ENCODE measurements around the gene KPNA3.

KPNA3 gene

DNA sequence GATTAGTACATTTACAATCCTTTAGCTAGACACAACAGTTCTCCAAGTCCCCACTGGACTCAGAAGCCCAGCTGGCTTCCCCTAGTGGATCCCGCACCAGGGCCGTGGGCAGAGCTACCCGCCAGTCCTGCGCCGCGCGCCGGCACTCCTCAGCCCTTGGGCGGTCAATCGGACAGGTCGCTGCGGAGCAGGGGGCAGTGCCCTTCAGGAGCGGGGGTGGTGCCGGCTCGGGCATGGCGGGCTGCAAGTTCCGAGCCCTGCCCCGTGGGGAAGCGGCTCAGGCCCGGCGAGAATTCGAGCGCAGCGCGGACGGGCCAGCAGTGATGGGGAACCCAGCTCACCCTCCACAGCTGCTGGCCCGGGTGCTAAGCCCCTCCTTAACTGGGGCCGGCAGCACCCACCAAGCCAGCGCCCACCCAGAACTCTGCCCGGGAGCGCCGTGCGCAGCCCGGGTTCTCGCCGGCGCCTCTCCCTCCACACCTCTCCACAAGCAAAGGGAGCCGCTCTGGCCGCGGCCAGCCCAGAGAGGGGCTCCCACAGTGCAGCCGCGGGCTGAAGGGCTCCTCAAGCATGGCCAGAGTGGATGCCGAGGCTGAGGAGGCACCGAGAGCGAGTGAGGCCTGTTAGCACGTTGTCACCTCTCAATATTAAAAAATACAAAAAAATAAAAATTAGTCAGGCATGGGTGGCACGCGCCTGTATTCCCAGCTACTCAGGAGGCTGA lies 114.1 kb downstream of the KPNA3 start:
- DNase-seq (ENCODE audit: low read depth), result no peak

DNA sequence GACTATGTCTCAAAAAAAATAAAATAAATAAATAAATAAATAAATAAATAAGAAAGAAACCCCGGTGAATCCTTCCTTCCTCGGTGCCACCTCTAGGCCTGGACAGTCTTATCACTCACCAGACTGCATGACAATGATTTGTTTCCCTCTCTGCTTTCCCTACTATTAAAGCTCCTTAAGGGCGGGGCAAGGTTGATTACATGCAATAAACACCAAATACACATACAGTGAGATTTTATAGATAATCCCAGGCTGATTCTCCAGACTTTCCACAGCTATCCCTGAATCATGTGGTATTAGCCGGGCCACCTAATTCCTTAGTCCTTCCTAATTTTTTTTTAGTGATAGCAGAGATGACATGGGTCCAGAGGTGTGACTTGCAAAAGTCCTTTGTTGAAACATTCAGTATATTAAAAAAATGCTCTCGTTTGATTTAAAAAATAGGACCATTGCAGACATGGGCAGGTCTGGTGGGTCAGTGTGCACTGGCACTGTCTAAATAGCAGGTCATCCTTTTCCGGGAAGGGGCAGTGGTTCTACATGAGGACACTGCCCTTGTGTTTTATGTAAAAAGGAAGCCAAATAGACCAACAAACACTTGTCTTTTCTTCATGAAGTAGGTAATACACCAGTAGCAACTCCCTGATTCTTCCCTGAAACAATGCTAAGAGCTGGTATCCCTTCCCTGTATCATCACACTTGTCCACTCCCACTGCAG lies 115.7 kb downstream of the KPNA3 start:
- DNase-seq (ENCODE audit: low read depth), result no peak

- no peak for DNase-seq (ENCODE audit: low read depth)
Observed at GRCh38 chr13:49670828-49671227, 121.7 kb downstream of the KPNA3 start.

DNA sequence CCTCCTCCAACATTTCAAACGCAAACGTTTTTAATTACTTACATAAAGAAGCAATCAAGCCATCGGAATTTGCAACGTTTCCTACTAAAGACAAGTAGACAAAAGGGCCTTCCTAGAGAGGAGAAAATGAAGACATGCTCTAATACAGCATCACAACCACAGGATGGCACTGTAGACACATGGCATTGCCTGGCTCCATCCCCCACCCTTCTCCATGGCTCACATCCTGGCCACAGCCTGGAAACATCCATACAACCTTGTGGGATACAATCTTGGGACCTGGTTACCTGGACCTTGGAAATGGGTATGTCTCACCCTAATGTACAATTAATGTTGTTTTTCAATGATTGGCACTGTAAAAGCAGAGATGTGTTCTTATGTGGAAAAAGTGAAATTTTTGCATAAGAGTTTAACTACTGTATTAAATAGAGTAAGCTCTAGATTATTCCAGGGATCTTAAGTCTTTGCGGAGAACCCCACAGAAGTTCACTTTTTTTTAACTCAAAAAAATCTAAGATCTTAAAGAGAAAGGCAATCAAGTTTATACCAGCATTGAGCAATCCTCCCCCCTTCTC lies 122.7 kb downstream of the KPNA3 start:
- no peak for DNase-seq (ENCODE audit: low read depth)

GRCh38 chr13:49667773-49668172 lies 124.7 kb downstream of the KPNA3 start:
- no peak for DNase-seq (ENCODE audit: low read depth)

GRCh38 chr13:49664606-49665005 lies 127.9 kb downstream of the KPNA3 start:
- DNase-seq (ENCODE audit: low read depth), result no peak

- no peak for DNase-seq (ENCODE audit: low read depth)
Observed at GRCh38 chr13:49657241-49657641, 135.2 kb downstream of the KPNA3 start.

DNA sequence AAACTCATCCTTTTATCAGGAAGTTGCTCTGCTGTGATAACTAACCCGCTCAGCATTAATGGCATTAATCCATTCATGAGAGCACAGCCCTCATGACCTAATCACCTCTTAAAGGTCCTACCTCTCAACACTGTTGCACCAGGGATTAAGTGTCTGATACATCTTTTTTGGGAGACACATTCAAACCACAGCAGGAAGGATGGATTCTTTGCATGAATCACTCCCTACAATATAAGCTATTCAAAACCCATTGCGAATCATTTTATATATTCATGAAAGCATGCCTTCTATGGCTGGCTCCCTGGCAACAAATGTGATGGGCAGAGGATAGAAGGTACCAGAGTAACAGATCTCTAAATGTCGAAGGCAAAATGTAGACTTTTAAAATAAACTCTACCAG lies 136.6 kb downstream of the KPNA3 start:
- DNase-seq (ENCODE audit: low read depth), result no peak

DNA sequence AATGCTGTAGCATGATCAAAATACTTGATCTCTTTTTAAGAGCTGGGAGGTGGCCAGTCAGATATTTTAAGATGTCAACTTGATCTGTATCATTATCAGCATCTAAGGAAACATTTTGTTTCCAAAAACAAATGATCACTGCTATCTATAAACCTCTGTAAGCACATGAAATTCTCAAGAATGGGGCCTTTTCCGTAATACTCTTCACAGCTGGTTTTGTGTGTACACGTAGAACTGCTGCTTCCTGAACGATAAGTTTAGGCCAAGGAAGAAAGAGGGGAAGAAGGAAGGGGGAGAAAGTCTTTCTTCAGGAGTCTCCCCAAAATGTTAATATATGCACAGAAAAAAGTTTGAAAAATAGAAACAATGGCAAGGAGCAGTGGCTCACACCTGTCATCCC lies 138.5 kb downstream of the KPNA3 start:
- no peak for DNase-seq (ENCODE audit: low read depth)

- no peak for DNase-seq (ENCODE audit: low read depth)
Observed at GRCh38 chr13:49653478-49653877, 139.0 kb downstream of the KPNA3 start.

- no peak for DNase-seq (ENCODE audit: low read depth)
Observed at GRCh38 chr13:49652355-49653305, 139.9 kb downstream of the KPNA3 start.

- DNase-seq (ENCODE audit: low read depth), result no peak
Observed at GRCh38 chr13:49651570-49652354, 140.7 kb downstream of the KPNA3 start.

DNA sequence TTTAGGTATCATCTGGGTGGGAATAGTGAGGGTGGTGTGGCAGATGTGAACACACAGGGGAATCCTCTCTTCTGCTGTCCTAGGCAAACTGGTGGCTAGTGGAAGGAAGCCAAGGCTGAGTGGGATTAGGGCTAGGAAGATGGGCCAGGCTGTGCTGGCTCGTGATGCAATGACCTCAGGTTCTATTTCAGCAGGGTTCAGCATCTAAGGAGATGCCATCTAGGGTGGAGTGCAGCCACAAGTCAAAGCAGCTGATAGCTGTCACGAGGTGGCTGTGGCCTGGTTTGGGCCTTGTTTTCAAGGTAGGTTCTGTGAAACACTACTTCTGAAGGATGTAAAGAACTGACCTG lies 142.5 kb downstream of the KPNA3 start:
- DNase-seq (ENCODE audit: low read depth), result no peak
